ENCODE data around the gene GNAT3.

The GNAT3 gene

GRCh38 chr7:80493121-80493849, 18.6 kb downstream of the GNAT3 start:
- DNase-seq (ENCODE audit: low read depth in 1 of 2, low spot score in 1 of 2): no peak
- no peak overlapping the region for H3K4me3 ChIP-seq (replicated peaks; ENCODE audit: insufficient read depth, low read length)
- H3K27ac ChIP-seq (replicated peaks): no peak overlapping the region
- H3K27me3 ChIP-seq (ENCODE audit: insufficient read depth, poor library complexity, severe bottlenecking): no peaks in the 10 kb centered on the region
- TF ChIP-seq SPI1 (IDR thresholded peaks at IDR 0.05; ENCODE audit: borderline replicate concordance, low read depth) (no peak), POLR2AphosphoS5 (IDR thresholded peaks at IDR 0.05; ENCODE audit: low read depth) (no peak), CTCF (IDR thresholded peaks at IDR 0.05; ENCODE audit: insufficient read depth, low read length) (no peak), GABPA (IDR thresholded peaks at IDR 0.05; ENCODE audit: low read depth) (no peak)
- TF ChIP-seq, protein P1, sequence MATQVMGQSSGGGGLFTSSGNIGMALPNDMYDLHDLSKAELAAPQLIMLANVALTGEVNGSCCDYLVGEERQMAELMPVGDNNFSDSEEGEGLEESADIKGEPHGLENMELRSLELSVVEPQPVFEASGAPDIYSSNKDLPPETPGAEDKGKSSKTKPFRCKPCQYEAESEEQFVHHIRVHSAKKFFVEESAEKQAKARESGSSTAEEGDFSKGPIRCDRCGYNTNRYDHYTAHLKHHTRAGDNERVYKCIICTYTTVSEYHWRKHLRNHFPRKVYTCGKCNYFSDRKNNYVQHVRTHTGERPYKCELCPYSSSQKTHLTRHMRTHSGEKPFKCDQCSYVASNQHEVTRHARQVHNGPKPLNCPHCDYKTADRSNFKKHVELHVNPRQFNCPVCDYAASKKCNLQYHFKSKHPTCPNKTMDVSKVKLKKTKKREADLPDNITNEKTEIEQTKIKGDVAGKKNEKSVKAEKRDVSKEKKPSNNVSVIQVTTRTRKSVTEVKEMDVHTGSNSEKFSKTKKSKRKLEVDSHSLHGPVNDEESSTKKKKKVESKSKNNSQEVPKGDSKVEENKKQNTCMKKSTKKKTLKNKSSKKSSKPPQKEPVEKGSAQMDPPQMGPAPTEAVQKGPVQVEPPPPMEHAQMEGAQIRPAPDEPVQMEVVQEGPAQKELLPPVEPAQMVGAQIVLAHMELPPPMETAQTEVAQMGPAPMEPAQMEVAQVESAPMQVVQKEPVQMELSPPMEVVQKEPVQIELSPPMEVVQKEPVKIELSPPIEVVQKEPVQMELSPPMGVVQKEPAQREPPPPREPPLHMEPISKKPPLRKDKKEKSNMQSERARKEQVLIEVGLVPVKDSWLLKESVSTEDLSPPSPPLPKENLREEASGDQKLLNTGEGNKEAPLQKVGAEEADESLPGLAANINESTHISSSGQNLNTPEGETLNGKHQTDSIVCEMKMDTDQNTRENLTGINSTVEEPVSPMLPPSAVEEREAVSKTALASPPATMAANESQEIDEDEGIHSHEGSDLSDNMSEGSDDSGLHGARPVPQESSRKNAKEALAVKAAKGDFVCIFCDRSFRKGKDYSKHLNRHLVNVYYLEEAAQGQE (IDR thresholded peaks at IDR 0.05; ENCODE audit: insufficient replicate concordance, low read depth): no peak

DNA sequence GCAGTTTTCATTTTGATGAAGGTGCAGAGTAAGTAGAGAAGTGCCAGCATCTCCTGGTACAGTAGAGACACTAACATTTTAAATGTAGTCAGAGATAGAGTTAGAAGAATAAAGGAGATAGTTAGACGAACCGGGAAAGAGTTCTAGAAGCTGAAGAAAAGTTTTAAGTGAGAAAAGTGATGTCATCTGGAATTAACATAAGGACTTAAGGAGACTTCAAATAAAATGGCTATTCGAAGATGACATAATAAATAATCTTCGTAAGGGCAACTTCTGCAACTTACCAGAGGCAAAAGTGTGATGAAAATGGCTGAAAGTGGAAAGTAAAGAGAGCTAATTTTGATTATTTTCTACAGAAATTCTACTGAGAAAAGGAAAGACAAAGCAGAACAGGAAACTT, 20.4 kb downstream of the GNAT3 start:
- no peaks in the 10 kb centered on the region for H3K27me3 ChIP-seq (ENCODE audit: insufficient read depth, poor library complexity, severe bottlenecking)
- H3K4me3 ChIP-seq (replicated peaks; ENCODE audit: insufficient read depth, low read length): no peak overlapping the region
- DNase-seq (ENCODE audit: low read depth in 1 of 2, low spot score in 1 of 2): no peak
- TF ChIP-seq GABPA (IDR thresholded peaks at IDR 0.05; ENCODE audit: low read depth) (no peak), POLR2AphosphoS5 (IDR thresholded peaks at IDR 0.05; ENCODE audit: low read depth) (no peak)
- H3K27ac ChIP-seq (replicated peaks): no peak overlapping the region

DNA sequence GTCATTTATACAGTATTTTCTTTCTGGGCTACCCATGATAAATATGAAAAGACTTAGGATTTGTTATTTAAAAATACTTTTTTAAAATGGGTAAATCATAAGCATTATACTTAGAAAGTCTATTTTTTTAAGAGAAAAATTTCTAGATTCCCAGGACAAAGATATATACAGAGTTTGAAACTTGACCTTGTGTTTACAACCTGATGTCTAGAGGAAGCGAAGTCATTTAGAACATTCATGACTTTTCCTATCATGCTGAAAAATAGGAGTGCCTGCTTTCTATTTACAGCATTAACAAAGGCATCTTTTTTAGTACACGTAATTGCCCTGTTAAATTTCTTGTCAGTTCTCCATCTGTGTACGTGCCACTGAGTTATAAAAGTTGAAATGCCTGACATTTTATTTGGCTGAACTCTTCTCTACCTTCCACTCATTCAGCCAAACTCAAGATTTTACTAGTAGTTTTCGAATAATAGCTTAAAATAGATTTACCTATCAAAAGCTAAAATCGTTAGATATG, 23.0 kb downstream of the GNAT3 start:
- DNase-seq (ENCODE audit: low read depth in 1 of 2, low spot score in 1 of 2): no peak
- no peak overlapping the region for H3K4me3 ChIP-seq (replicated peaks; ENCODE audit: insufficient read depth, low read length)
- no peak overlapping the region for H3K27ac ChIP-seq (replicated peaks)
- TF ChIP-seq, protein P1 (IDR thresholded peaks at IDR 0.05; ENCODE audit: insufficient replicate concordance, low read depth): no peak
- TF ChIP-seq CTCF (IDR thresholded peaks at IDR 0.05; ENCODE audit: insufficient read depth, low read length): no peak
- TF ChIP-seq SPI1 (IDR thresholded peaks at IDR 0.05; ENCODE audit: borderline replicate concordance, low read depth): no peak
- no peak for TF ChIP-seq POLR2AphosphoS5 (IDR thresholded peaks at IDR 0.05; ENCODE audit: low read depth)
- TF ChIP-seq GABPA (IDR thresholded peaks at IDR 0.05; ENCODE audit: low read depth): no peak
- H3K27me3 ChIP-seq (ENCODE audit: insufficient read depth, poor library complexity, severe bottlenecking): no peaks in the 10 kb centered on the region

DNA sequence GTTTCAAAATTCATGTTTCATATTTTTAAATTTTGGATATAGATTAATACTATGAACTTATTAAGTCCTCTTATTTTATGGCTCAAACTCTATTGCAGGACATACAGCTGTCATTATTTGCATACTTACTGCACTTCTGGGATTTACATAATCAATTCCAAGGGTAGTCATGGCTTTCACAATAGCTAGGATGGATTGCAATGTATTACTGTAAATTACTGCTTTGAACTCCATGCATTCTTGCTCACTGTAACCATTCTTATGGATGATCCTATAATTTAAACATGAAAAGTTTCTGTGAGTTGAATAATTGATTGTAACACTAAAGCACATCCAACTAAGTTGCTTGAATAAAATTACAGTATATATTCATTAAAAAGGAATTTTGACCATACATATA, 23.5 kb downstream of the GNAT3 start:
- Histone ChIP-seq H3K27ac (replicated peaks) (no peak overlapping the region), H3K27me3 (ENCODE audit: insufficient read depth, poor library complexity, severe bottlenecking) (no peaks in the 10 kb centered on the region), H3K4me3 (replicated peaks; ENCODE audit: insufficient read depth, low read length) (no peak overlapping the region)
- TF ChIP-seq, protein P1 (IDR thresholded peaks at IDR 0.05; ENCODE audit: insufficient replicate concordance, low read depth): no peak
- DNase-seq (ENCODE audit: low read depth in 1 of 2, low spot score in 1 of 2): peak in 1 of 2 experiments; percentile 6
